HPDE6-E6E7 (cell line): ENCODE results near the gene TMEM161A.
"Not testable (repeated sequence)": the region's sequence is repeated elsewhere in the genome, so short reads cannot be mapped to it uniquely, and the experiment has no call there.

Source experiments
- DNase-seq: peaks from one replicate; pipeline ENCODE4 v3.0.0; 2011; ENCODE audit warnings: missing footprints; ENCODE audit errors: extremely low spot score

The TMEM161A gene

GRCh38 chr19:19138109-19138981, at the start of gene TMEM161A:
TMEM161A (minus strand) TSS chr19:19138478; CDS start chr19:19138428, 50 bp downstream.
- peak; percentile 100 for DNase-seq

GRCh38 chr19:19186742-19187141, 48.5 kb upstream of the TMEM161A start:
- DNase-seq = no peak

GRCh38 chr19:19185853-19186740, 47.8 kb upstream of the TMEM161A start:
- no peak for DNase-seq

- DNase-seq = no peak
Observed at GRCh38 chr19:19181488-19181998, 43.3 kb upstream of the TMEM161A start.

GRCh38 chr19:19179548-19180441, 41.5 kb upstream of the TMEM161A start:
- no peak for DNase-seq

GRCh38 chr19:19176950-19177349, 38.7 kb upstream of the TMEM161A start:
- DNase-seq = no peak

GRCh38 chr19:19173243-19173642, 35.0 kb upstream of the TMEM161A start:
- DNase-seq = not testable (repeated sequence)

- DNase-seq = no peak
Observed at GRCh38 chr19:19171821-19172532, 33.7 kb upstream of the TMEM161A start.

GRCh38 chr19:19170873-19171672, 32.8 kb upstream of the TMEM161A start:
- DNase-seq = no peak

- DNase-seq = peak; percentile 71
Observed at GRCh38 chr19:19170053-19170872, 32.0 kb upstream of the TMEM161A start, which contains the start of gene MEF2B. MEF2B (minus strand) TSS chr19:19170263; CDS start chr19:19150735, 19,528 bp downstream.

- DNase-seq = no peak
Observed at GRCh38 chr19:19169236-19170052, 31.2 kb upstream of the TMEM161A start.

- no peak for DNase-seq
Observed at GRCh38 chr19:19167612-19168011, 29.3 kb upstream of the TMEM161A start.

GRCh38 chr19:19165396-19165795, 27.1 kb upstream of the TMEM161A start:
- DNase-seq = no peak

GRCh38 chr19:19162495-19162894, 24.2 kb upstream of the TMEM161A start:
- DNase-seq = no peak

- DNase-seq = no peak
Observed at GRCh38 chr19:19160461-19161035, 22.3 kb upstream of the TMEM161A start.

GRCh38 chr19:19159534-19159933, 21.3 kb upstream of the TMEM161A start:
- DNase-seq = no peak

GRCh38 chr19:19157808-19158207, 19.5 kb upstream of the TMEM161A start:
- DNase-seq = no peak
